ENCODE data around the gene HIP1R. TPM values are rescaled to one million over a fixed set of nuclear protein-coding genes. Genes with fewer than 3 reads are reported as not detected.

The HIP1R gene
- total and polyA plus RNA-seq, 10 of the 15 experiments (the other 5 are each of a cell fraction or from before 2014, with no cell fraction given) = 0.18 to 27.7 (median 11.7) TPM

DNA sequence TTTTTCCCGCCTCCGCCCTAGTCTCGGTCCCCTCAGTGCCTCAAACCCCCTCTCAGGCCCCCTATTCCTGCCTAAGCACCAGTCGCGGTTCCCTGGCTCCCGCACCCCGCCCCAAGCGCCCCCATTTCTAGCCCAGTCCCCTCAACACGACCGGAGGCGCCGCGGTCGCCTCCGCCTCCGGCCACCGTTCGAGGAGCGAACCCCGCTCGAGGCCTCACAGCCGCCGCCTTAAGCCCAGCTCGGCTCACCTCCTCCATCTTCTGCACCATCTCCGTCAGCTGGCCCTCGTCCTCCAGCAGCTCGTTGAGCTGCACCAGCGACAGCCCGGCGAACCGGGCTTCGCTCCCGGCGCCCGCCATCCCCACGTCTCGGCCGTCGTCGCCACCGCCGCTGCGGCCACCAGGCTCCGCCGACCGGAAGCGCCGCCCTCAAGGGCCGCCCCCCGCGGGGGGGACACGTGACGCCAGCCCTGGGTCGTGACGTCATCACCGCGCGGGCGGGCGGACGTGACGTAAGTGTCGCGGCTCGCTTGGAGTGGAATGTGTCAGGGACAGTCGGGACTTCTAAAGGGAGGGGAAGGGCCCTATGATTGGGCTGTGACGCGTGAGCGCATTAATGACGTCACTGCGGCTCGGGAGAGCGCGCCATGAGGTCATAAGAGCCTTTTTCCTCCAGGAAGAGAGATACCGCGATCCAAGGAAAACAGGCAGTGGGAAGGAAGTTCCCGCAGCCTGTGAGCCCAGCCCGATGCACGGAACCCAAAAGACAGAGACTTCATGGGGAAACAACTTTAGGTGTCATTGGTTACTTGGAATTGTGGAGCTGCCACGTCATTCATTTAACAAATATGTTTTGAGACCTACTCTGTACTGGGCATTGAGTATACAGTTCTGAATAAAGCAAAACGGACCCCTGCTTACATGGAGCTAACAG, 60.7 kb downstream of the HIP1R start, which contains the start of gene VPS37B:
VPS37B (minus strand) TSS at position 421 of the 933 bp plus-strand sequence; CDS start at position 359, 62 bp downstream.
- Histone ChIP-seq H2AFZ (ENCODE audit: control insufficient read depth, low read depth, low read length) (peak within 1 kb of the TSS; percentile 20), H3K27me3 (replicated peaks in 1 of 2; ENCODE audit: control insufficient read depth in 2 of 2, insufficient read depth in 2 of 2, low read length in 1 of 2) (no peaks in the 10 kb centered on the region), H3K4me2 (ENCODE audit: control insufficient read depth, insufficient read depth) (peak within 1 kb of the TSS; percentile 81), H3K4me1 (ENCODE audit: control insufficient read depth, insufficient read depth, low read length) (peaks cover 44% of the 10 kb centered on the region), H3K4me3 (peak within 1 kb of the TSS; percentile 69), H3K9ac (ENCODE audit: control insufficient read depth, insufficient read depth, low read length) (peak within 1 kb of the TSS; percentile 72), H3K9me3 (replicated peaks; ENCODE audit: control insufficient read depth, insufficient read depth, low read length) (no peaks in the 10 kb centered on the region; the same call in 2 of the 3 replicates), H3K79me2 (ENCODE audit: control insufficient read depth, insufficient read depth, low read length) (peaks cover 38% of the 10 kb centered on the region), H3K36me3 (ENCODE audit: control insufficient read depth in 2 of 2, insufficient read depth in 2 of 2, low read length in 1 of 2) (no peaks in the 10 kb centered on the region), H3K27ac (ENCODE audit: control insufficient read depth, insufficient read depth) (peak within 1 kb of the TSS; percentile 34), H4K20me1 (ENCODE audit: control insufficient read depth, insufficient read depth) (no peaks in the 10 kb centered on the region; the same call in 1 of the 2 replicates)
- BruUV-seq (replicated peaks) = no TSS peak
- ChIA-PET SMC1A (ENCODE audit: uncharacterized antibody, unreplicated experiment) (interaction anchor here (1.2 to 3.0 kb wide), 6 partner anchors 10 to 54 kb away, joined by 4 to 31 read pairs (median 7); no protein-coding TSS in a partner anchor), CTCF (interaction anchor here (0.6 to 12.3 kb wide), 7 partner anchors 16 to 104 kb away, joined by 3 to 107 read pairs (median 9); no protein-coding TSS in a partner anchor), RAD21 (ENCODE audit: unreplicated experiment) (interaction anchor here (1.0 to 3.0 kb wide), 6 partner anchors 10 to 341 kb away, joined by 3 to 18 read pairs (median 5); no protein-coding TSS in a partner anchor), POLR2A (interaction anchor here (0.5 to 3.8 kb wide), 9 partner anchors 7 to 384 kb away, joined by 3 to 21 read pairs (median 3); no protein-coding TSS in a partner anchor)
- peak; percentile 38 for ATAC-seq
- in situ Hi-C loops (cut with MboI) = no loop called here
- intact Hi-C loops (cut with micrococcal nuclease; ENCODE audit: unreplicated experiment) = no loop called here
- FAIRE-seq = no peak
- 10% methylated on average over 65 of the region's 81 CpGs for WGBS (ENCODE audit: insufficient coverage, insufficient replicate concordance, low lambda C conversion rate, missing lambda C conversion rate)
- DNase-seq (ENCODE audit: low read depth, low spot score) = no peak
- TF ChIP-seq RELA (IDR thresholded peaks at IDR 0.05; ENCODE audit: borderline replicate concordance, partially characterized antibody) (peak; percentile 95), CTCF (IDR thresholded peaks at IDR 0.05 in 2 of 3, conservative IDR thresholded peaks at IDR 0.05 in 1 of 3; ENCODE audit: control insufficient read depth in 2 of 3, extremely low read depth in 1 of 3, insufficient read depth in 1 of 3, low read depth in 3 of 3, low read length in 3 of 3) (no peak), BCL11A (IDR thresholded peaks at IDR 0.05; ENCODE audit: low read depth, low read length) (no peak), NFXL1 (IDR thresholded peaks at IDR 0.05; ENCODE audit: borderline replicate concordance) (no peak), ZNF24 (IDR thresholded peaks at IDR 0.05) (0 out of 2 replicates have a peak, but pooled peaks have one; percentile 18), SMAD1 (IDR thresholded peaks at IDR 0.05; ENCODE audit: low read depth, partially characterized antibody) (no peak), BACH1 (IDR thresholded peaks at IDR 0.05; ENCODE audit: borderline replicate concordance) (peak; percentile 95), WRNIP1 (IDR thresholded peaks at IDR 0.05; ENCODE audit: borderline replicate concordance, low read depth, low read length) (no peak), EED (IDR thresholded peaks at IDR 0.05; ENCODE audit: low read depth) (0 out of 2 replicates have a peak, but pooled peaks have one; percentile 40), ATF3 (IDR thresholded peaks at IDR 0.05; ENCODE audit: borderline replicate concordance, extremely low read depth, low read depth, low read length) (peak; percentile 59; the same call in 1 of the 2 replicates), CBFB (IDR thresholded peaks at IDR 0.05; ENCODE audit: low read depth) (0 out of 2 replicates have a peak, but pooled peaks have one; percentile 26), NBN (IDR thresholded peaks at IDR 0.05) (peak; percentile 100), CBX3 (IDR thresholded peaks at IDR 0.05; ENCODE audit: borderline replicate concordance, low read depth) (no peak), RAD51 (IDR thresholded peaks at IDR 0.05) (peak; percentile 84), ZBED1 (IDR thresholded peaks at IDR 0.05; ENCODE audit: borderline replicate concordance) (peak; percentile 85), SMAD5 (IDR thresholded peaks at IDR 0.05; ENCODE audit: low read depth) (no peak), TBL1XR1 (IDR thresholded peaks at IDR 0.05; ENCODE audit: low read depth, low read length) (peak; percentile 56; the same call in 1 of the 2 replicates), TCF7 (IDR thresholded peaks at IDR 0.05; ENCODE audit: borderline replicate concordance) (no peak), KAT2A (conservative IDR thresholded peaks at IDR 0.05; ENCODE audit: control insufficient read depth, low read depth, low read length) (no peak)
- TF ChIP-seq, protein P1, sequence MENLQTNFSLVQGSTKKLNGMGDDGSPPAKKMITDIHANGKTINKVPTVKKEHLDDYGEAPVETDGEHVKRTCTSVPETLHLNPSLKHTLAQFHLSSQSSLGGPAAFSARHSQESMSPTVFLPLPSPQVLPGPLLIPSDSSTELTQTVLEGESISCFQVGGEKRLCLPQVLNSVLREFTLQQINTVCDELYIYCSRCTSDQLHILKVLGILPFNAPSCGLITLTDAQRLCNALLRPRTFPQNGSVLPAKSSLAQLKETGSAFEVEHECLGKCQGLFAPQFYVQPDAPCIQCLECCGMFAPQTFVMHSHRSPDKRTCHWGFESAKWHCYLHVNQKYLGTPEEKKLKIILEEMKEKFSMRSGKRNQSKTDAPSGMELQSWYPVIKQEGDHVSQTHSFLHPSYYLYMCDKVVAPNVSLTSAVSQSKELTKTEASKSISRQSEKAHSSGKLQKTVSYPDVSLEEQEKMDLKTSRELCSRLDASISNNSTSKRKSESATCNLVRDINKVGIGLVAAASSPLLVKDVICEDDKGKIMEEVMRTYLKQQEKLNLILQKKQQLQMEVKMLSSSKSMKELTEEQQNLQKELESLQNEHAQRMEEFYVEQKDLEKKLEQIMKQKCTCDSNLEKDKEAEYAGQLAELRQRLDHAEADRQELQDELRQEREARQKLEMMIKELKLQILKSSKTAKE (IDR thresholded peaks at IDR 0.05; ENCODE audit: low read depth, poor library complexity, severe bottlenecking) = peak; percentile 48

Measured in GM12878 (cell line).